Uterus (tissue), 2 donors: ENCODE measurements around the gene MYOM3.

Experiments used
- POLR2A ChIP-seq, 2 donors: fragments of 450-650 bp; IDR thresholded peaks; one replicate each; pipeline ENCODE4 v1.6.1; 2016; ENCODE audit warnings: antibody characterized with exemption in 2 of 2, mild to moderate bottlenecking in 1 of 2, moderate library complexity in 1 of 2
- TF ChIP-seq, protein P1 (sequence below), 4 experiments: fragments of 200-600 bp in 2 of 4; fragments of 450-650 bp in 2 of 4; sonication (generic) in 2 of 4; IDR thresholded peaks; one replicate each; pipeline ENCODE4 v1.5.1; 2016 to 2019; ENCODE audit warnings: antibody characterized with exemption in 4 of 4, mild to moderate bottlenecking in 2 of 4, moderate library complexity in 1 of 4

DNA sequence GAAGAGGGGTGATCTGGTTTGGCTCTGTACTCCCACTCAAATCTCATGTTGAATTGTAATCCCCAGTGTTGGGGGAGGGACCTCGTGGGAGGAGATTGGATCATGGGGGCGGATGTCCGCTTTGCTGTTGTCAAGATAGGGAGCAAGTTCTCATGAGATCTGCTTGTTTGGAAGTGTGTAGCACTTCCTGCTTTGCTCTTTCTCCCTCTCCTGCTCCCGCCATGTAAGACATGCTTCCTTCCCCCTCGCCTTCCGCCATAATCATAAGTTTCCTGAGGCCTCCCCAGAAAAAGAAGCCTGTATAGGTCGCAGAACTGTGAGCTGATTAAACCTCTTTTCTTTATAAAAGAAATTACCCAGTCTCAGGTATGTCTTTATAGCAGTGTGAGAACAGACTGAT, 27.9 kb downstream of the MYOM3 start:
- TF ChIP-seq, protein P1, sequence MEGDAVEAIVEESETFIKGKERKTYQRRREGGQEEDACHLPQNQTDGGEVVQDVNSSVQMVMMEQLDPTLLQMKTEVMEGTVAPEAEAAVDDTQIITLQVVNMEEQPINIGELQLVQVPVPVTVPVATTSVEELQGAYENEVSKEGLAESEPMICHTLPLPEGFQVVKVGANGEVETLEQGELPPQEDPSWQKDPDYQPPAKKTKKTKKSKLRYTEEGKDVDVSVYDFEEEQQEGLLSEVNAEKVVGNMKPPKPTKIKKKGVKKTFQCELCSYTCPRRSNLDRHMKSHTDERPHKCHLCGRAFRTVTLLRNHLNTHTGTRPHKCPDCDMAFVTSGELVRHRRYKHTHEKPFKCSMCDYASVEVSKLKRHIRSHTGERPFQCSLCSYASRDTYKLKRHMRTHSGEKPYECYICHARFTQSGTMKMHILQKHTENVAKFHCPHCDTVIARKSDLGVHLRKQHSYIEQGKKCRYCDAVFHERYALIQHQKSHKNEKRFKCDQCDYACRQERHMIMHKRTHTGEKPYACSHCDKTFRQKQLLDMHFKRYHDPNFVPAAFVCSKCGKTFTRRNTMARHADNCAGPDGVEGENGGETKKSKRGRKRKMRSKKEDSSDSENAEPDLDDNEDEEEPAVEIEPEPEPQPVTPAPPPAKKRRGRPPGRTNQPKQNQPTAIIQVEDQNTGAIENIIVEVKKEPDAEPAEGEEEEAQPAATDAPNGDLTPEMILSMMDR (IDR thresholded peaks at IDR 0.05) = no peak
- TF ChIP-seq POLR2A (IDR thresholded peaks at IDR 0.05) = no peak
